Measurements from ENCODE around the gene TTC24.

The TTC24 gene

DNA sequence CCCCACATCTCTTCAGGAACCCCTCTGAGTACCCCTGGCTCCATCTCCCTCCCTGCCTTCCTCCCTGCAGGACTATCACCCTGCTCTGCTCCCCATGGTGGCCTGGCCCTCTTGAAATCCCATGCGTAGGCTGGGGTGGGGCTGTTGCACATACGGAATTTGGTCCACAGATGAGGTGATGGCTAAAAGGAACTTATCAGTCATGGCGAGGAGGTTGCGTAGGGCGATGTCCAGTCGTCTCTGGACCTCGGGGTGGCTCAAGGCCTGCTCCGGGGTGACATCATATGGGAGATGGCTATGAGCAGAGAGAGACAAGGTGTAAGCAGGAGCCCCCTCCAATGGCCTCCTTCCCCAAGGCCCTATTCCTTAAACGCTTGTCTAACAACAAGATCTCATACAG, 42.5 kb upstream of the TTC24 start:
- TF ChIP-seq ZFP3 (CRISPR knock-in tag; IDR thresholded peaks at IDR 0.05) (no peak), TOX (CRISPR knock-in tag; IDR thresholded peaks at IDR 0.05; ENCODE audit: borderline replicate concordance) (no peak), ZC3H10 (CRISPR knock-in tag; IDR thresholded peaks at IDR 0.05) (no peak), POU6F1 (CRISPR knock-in tag; IDR thresholded peaks at IDR 0.05; ENCODE audit: borderline replicate concordance, low read depth) (no peak), SNAI2 (CRISPR knock-in tag; IDR thresholded peaks at IDR 0.05) (no peak), CSDC2 (CRISPR knock-in tag; IDR thresholded peaks at IDR 0.05) (no peak), RARB (CRISPR knock-in tag; IDR thresholded peaks at IDR 0.05) (no peak), PPARA (CRISPR knock-in tag; IDR thresholded peaks at IDR 0.05; ENCODE audit: borderline replicate concordance) (no peak), ZNF8 (CRISPR knock-in tag; IDR thresholded peaks at IDR 0.05) (no peak), PATZ1 (CRISPR knock-in tag; IDR thresholded peaks at IDR 0.05; ENCODE audit: borderline replicate concordance) (no peak), OSR1 (CRISPR knock-in tag; IDR thresholded peaks at IDR 0.05) (no peak), ZFP30 (CRISPR knock-in tag; IDR thresholded peaks at IDR 0.05) (no peak), BACH2 (CRISPR knock-in tag; IDR thresholded peaks at IDR 0.05; ENCODE audit: borderline replicate concordance) (no peak), ISL1 (CRISPR knock-in tag; IDR thresholded peaks at IDR 0.05) (no peak), ARNTL (CRISPR knock-in tag; IDR thresholded peaks at IDR 0.05; ENCODE audit: borderline replicate concordance, low read depth) (no peak), GLIS3 (CRISPR knock-in tag; IDR thresholded peaks at IDR 0.05) (no peak), ZNF70 (CRISPR knock-in tag; IDR thresholded peaks at IDR 0.05) (no peak)
- TF ChIP-seq, protein P1, sequence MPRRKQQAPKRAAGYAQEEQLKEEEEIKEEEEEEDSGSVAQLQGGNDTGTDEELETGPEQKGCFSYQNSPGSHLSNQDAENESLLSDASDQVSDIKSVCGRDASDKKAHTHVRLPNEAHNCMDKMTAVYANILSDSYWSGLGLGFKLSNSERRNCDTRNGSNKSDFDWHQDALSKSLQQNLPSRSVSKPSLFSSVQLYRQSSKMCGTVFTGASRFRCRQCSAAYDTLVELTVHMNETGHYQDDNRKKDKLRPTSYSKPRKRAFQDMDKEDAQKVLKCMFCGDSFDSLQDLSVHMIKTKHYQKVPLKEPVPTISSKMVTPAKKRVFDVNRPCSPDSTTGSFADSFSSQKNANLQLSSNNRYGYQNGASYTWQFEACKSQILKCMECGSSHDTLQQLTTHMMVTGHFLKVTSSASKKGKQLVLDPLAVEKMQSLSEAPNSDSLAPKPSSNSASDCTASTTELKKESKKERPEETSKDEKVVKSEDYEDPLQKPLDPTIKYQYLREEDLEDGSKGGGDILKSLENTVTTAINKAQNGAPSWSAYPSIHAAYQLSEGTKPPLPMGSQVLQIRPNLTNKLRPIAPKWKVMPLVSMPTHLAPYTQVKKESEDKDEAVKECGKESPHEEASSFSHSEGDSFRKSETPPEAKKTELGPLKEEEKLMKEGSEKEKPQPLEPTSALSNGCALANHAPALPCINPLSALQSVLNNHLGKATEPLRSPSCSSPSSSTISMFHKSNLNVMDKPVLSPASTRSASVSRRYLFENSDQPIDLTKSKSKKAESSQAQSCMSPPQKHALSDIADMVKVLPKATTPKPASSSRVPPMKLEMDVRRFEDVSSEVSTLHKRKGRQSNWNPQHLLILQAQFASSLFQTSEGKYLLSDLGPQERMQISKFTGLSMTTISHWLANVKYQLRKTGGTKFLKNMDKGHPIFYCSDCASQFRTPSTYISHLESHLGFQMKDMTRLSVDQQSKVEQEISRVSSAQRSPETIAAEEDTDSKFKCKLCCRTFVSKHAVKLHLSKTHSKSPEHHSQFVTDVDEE (CRISPR knock-in tag; IDR thresholded peaks at IDR 0.05) = no peak
- ATAC-seq = no peak

- TF ChIP-seq ZNF565 (CRISPR knock-in tag; conservative IDR thresholded peaks at IDR 0.05; ENCODE audit: low read depth) (no peak), ZNF70 (CRISPR knock-in tag; IDR thresholded peaks at IDR 0.05) (no peak), TOX (CRISPR knock-in tag; IDR thresholded peaks at IDR 0.05; ENCODE audit: borderline replicate concordance) (no peak), GLIS3 (CRISPR knock-in tag; IDR thresholded peaks at IDR 0.05) (no peak), TCF4 (CRISPR knock-in tag; IDR thresholded peaks at IDR 0.05; ENCODE audit: borderline replicate concordance) (no peak), CSDC2 (CRISPR knock-in tag; IDR thresholded peaks at IDR 0.05) (no peak)
- ATAC-seq = no peak
Measured at GRCh38 chr1:156538711-156539440, 40.6 kb upstream of the TTC24 start.

DNA sequence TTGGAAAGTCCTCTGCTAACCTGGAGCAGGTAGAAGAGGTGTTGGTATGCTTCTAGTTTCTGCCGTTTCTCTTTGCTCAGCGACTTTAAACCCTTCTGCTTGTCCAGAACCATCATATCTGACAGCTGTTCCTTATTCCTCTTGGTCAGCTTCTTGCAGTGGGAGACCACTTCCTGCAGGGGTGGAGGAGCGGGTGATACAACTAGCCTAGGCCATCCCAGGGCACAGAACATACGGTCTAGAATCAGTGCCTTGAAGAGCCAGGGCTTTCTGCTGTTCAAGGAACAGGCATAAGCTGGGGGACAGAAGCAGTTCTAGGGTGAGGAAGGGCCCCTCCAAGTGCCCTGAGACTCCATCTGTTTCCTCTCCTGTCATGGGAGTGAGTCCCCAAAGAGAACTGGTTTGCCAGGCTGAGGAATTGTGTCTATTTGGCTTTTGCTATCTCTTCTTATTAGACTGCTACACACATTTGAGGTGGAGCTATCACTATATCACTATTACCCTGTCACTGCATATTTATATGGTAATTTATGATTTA, 39.6 kb upstream of the TTC24 start:
- no peak for ATAC-seq
- TF ChIP-seq ZNF8 (CRISPR knock-in tag; IDR thresholded peaks at IDR 0.05) (no peak), ZNF70 (CRISPR knock-in tag; IDR thresholded peaks at IDR 0.05) (no peak), ARNTL (CRISPR knock-in tag; IDR thresholded peaks at IDR 0.05; ENCODE audit: borderline replicate concordance, low read depth) (no peak), TOX (CRISPR knock-in tag; IDR thresholded peaks at IDR 0.05; ENCODE audit: borderline replicate concordance) (no peak), TCF4 (CRISPR knock-in tag; IDR thresholded peaks at IDR 0.05; ENCODE audit: borderline replicate concordance) (no peak), SNAI2 (CRISPR knock-in tag; IDR thresholded peaks at IDR 0.05) (no peak), PPARA (CRISPR knock-in tag; IDR thresholded peaks at IDR 0.05; ENCODE audit: borderline replicate concordance) (no peak), CSDC2 (CRISPR knock-in tag; IDR thresholded peaks at IDR 0.05) (no peak), CREB5 (CRISPR knock-in tag; IDR thresholded peaks at IDR 0.05; ENCODE audit: low read depth) (no peak), PATZ1 (CRISPR knock-in tag; IDR thresholded peaks at IDR 0.05; ENCODE audit: borderline replicate concordance) (no peak), POU6F1 (CRISPR knock-in tag; IDR thresholded peaks at IDR 0.05; ENCODE audit: borderline replicate concordance, low read depth) (no peak), ZFP30 (CRISPR knock-in tag; IDR thresholded peaks at IDR 0.05) (no peak)
- TF ChIP-seq, protein P1 (CRISPR knock-in tag; IDR thresholded peaks at IDR 0.05) = no peak

All from SK-N-SH treated with all-trans-retinoic acid at 6 μM for 48 hours (cell line).